ENCODE measurements around the gene SLC43A3. TPM values are rescaled to one million over a fixed set of nuclear protein-coding genes. Genes with fewer than 3 reads are reported as not detected.

The SLC43A3 gene
- 44.3 and 74.3 TPM in 2 replicates for total RNA-seq (ENCODE audit: low replicate concordance)

GRCh38 chr11:57426929-57427726, at the start of gene SLC43A3:
Gene SLC43A3 (minus strand): TSS chr11:57427121. CDS start chr11:57426172, 949 bp downstream.
- peak; percentile 97 for DNase-seq (ENCODE audit: low read depth)
- TF ChIP-seq, protein P1, sequence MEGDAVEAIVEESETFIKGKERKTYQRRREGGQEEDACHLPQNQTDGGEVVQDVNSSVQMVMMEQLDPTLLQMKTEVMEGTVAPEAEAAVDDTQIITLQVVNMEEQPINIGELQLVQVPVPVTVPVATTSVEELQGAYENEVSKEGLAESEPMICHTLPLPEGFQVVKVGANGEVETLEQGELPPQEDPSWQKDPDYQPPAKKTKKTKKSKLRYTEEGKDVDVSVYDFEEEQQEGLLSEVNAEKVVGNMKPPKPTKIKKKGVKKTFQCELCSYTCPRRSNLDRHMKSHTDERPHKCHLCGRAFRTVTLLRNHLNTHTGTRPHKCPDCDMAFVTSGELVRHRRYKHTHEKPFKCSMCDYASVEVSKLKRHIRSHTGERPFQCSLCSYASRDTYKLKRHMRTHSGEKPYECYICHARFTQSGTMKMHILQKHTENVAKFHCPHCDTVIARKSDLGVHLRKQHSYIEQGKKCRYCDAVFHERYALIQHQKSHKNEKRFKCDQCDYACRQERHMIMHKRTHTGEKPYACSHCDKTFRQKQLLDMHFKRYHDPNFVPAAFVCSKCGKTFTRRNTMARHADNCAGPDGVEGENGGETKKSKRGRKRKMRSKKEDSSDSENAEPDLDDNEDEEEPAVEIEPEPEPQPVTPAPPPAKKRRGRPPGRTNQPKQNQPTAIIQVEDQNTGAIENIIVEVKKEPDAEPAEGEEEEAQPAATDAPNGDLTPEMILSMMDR (IDR thresholded peaks at IDR 0.05; ENCODE audit: insufficient read depth, low read length): no peak

DNA sequence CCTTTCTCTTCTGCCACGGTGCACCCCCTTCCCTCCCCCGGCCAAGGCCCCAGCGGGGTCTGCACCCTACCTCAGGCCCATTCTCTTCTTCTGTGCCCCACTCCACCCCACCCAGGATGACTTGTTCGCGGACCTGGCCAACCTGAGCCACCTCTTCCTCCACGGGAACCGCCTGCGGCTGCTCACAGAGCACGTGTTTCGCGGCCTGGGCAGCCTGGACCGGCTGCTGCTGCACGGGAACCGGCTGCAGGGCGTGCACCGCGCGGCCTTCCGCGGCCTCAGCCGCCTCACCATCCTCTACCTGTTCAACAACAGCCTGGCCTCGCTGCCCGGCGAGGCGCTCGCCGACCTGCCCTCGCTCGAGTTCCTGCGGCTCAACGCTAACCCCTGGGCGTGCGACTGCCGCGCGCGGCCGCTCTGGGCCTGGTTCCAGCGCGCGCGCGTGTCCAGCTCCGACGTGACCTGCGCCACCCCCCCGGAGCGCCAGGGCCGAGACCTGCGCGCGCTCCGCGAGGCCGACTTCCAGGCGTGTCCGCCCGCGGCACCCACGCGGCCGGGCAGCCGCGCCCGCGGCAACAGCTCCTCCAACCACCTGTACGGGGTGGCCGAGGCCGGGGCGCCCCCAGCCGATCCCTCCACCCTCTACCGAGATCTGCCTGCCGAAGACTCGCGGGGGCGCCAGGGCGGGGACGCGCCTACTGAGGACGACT, 49.3 kb upstream of the SLC43A3 start:
- TF ChIP-seq, protein P1 (IDR thresholded peaks at IDR 0.05; ENCODE audit: insufficient read depth, low read length): no peak
- H3K4me3 ChIP-seq (ENCODE audit: low read depth, low read length): peak overlapping the region; percentile 44
- no peak for DNase-seq (ENCODE audit: low read depth)

More at GRCh38 chr11:57426929-57427726, at the start of gene SLC43A3:
- H3K4me3 ChIP-seq (ENCODE audit: low read depth, low read length): peak within 1 kb of the TSS; percentile 66

GRCh38 chr11:57475671-57476046, 48.7 kb upstream of the SLC43A3 start:
- TF ChIP-seq, protein P1 (IDR thresholded peaks at IDR 0.05; ENCODE audit: insufficient read depth, low read length): no peak
- no peak for DNase-seq (ENCODE audit: low read depth)
- no peak overlapping the region for H3K4me3 ChIP-seq (ENCODE audit: low read depth, low read length)

GRCh38 chr11:57475191-57475590, 48.3 kb upstream of the SLC43A3 start:
- no peak for DNase-seq (ENCODE audit: low read depth)
- H3K4me3 ChIP-seq (ENCODE audit: low read depth, low read length): no peak overlapping the region
- TF ChIP-seq, protein P1 (IDR thresholded peaks at IDR 0.05; ENCODE audit: insufficient read depth, low read length): no peak

DNA sequence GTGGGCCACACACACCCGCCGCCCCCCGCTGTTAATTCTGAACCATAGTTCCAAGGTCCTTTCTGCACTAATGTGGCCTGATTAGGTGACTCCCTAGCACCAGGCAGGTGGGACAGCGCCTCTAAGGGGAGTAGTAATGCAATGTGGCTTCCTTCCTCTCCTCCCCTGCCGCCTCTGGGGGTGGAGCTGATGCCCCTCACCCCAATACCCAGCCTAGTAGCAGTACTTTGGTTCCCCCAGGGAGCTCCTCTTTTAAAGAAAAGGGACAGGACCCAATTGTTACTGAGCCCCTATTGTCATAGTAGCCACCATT, 47.8 kb upstream of the SLC43A3 start:
- DNase-seq (ENCODE audit: low read depth): no peak
- H3K4me3 ChIP-seq (ENCODE audit: low read depth, low read length): no peak overlapping the region
- TF ChIP-seq, protein P1 (IDR thresholded peaks at IDR 0.05; ENCODE audit: insufficient read depth, low read length): no peak

- TF ChIP-seq, protein P1 (IDR thresholded peaks at IDR 0.05; ENCODE audit: insufficient read depth, low read length): no peak
- H3K4me3 ChIP-seq (ENCODE audit: low read depth, low read length): no peak overlapping the region
- no peak for DNase-seq (ENCODE audit: low read depth)
Measured at GRCh38 chr11:57474017-57474802, 47.3 kb upstream of the SLC43A3 start.
